Epithelial cell of esophagus (primary cell): ENCODE measurements around the gene RC3H2.
A peak's percentile ranks its signal among the peaks of the same experiment; 100 is the strongest.
"Not testable (repeated sequence)": the region's sequence is repeated elsewhere in the genome, so short reads cannot be mapped to it uniquely, and the experiment has no call there.

Experiments
- DNase-seq: peaks from one replicate; pipeline ENCODE4 v3.0.0; 2010; ENCODE audit warnings: low read depth
- H3K4me3 ChIP-seq: 2 replicates; pipeline ENCODE4 v1.5.1; 2011; ENCODE audit warnings: mild to moderate bottlenecking, low read length, control low read depth
- TF ChIP-seq, protein P1 (sequence below): IDR thresholded peaks from 2 replicates; pipeline ENCODE4 v1.5.1; 2011; ENCODE audit warnings: low read depth, mild to moderate bottlenecking, low read length, control low read depth, inconsistent platforms; ENCODE audit not compliant: insufficient read depth; ENCODE audit errors: missing control alignments

RC3H2 gene

DNA sequence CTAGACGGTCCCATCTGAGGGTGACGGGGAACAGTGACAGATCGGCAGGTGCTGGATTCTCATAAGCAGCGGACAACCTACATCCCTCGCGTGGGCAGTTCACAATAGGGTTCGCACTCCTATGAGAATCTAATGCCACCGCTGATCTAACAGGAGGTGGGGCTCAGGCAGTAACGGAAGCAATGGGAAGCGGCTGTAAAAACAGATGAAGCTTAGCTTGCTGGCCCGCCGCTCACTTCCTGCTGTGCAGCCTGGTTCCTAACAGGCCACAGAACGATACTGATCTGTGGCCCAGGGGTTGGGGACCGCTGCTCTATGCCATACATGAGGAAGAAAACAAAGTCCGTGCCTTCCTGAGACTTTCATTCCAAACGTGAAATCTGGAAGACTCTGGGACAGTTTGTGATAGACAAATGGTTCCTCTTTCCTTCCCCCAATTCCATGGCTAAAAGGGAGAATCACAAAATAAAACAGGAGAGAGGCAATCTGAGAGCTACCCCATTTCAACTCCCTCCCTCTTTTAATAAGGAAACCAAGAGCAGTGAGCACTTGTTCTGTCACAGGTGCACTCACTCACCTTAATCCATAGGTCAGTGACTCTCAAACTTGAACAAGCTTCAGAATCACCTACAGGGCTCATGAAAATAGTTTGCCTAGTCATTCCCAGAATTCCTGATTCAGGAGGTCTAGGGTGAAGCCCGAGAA, 88.8 kb downstream of the RC3H2 start:
- TF ChIP-seq, protein P1, sequence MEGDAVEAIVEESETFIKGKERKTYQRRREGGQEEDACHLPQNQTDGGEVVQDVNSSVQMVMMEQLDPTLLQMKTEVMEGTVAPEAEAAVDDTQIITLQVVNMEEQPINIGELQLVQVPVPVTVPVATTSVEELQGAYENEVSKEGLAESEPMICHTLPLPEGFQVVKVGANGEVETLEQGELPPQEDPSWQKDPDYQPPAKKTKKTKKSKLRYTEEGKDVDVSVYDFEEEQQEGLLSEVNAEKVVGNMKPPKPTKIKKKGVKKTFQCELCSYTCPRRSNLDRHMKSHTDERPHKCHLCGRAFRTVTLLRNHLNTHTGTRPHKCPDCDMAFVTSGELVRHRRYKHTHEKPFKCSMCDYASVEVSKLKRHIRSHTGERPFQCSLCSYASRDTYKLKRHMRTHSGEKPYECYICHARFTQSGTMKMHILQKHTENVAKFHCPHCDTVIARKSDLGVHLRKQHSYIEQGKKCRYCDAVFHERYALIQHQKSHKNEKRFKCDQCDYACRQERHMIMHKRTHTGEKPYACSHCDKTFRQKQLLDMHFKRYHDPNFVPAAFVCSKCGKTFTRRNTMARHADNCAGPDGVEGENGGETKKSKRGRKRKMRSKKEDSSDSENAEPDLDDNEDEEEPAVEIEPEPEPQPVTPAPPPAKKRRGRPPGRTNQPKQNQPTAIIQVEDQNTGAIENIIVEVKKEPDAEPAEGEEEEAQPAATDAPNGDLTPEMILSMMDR = no peak
- no peak for DNase-seq
- H3K4me3 ChIP-seq = no peak overlapping the region

DNA sequence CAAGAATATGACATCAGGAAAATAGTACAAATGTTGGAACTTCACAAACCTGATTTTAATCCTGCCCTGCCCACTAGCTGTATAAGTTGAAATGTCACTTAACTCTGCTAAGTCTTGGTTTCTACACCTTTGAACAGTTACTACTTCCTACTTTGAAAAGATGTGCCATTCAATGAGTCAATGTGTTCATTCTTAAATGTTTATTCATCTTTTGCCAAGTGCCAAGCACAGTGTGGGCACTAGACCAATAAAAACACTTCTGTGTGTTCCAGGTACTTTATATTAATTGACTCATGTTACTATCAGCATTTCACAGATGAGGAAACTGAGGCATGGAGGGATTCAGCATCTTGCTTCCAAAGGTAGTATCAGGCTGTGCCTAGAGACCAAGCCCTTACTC, 89.6 kb downstream of the RC3H2 start:
- DNase-seq = peak; percentile 28
- TF ChIP-seq, protein P1 = no peak
- no peak overlapping the region for H3K4me3 ChIP-seq

DNA sequence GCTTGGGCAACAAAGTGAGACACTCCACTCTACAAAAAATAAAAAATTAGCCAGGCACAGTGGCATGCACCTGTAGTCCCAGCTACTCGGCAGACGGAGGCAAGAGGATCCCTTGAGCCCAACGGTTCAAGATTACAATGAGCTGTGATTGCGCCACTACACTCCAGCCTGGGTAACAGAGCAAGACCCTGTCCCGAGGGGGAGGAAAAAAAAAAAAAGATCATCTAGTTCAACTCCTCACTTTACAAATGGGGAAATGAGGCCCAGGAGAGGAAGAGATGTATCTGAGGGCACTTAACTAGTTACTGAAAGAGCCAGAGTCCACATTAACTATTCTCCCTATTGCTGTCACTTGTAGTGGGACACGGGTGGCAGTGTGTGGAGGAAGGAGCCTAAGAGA, 90.6 kb downstream of the RC3H2 start:
- TF ChIP-seq, protein P1 = no peak
- H3K4me3 ChIP-seq = no peak overlapping the region
- no peak for DNase-seq

DNA sequence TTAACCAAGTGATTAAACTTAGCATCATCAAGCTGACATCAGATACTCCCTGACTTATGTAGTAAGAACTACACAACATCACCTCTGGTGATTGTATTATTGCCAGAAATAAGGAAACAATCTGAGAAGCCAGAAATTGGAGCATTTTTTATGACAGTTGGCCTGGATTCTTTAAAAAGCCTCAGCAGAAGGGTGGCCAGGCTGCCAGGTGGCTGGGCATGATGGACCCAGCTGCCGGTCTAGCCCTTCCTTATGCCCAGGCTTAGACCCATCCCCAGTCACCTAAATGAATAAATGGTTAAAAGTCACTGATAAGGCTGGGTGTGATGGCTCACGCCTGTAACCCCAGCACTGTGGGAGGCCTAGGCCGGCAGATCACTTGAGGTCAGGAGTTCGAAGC, 92.4 kb downstream of the RC3H2 start:
- no peak overlapping the region for H3K4me3 ChIP-seq
- TF ChIP-seq, protein P1 = no peak

DNA sequence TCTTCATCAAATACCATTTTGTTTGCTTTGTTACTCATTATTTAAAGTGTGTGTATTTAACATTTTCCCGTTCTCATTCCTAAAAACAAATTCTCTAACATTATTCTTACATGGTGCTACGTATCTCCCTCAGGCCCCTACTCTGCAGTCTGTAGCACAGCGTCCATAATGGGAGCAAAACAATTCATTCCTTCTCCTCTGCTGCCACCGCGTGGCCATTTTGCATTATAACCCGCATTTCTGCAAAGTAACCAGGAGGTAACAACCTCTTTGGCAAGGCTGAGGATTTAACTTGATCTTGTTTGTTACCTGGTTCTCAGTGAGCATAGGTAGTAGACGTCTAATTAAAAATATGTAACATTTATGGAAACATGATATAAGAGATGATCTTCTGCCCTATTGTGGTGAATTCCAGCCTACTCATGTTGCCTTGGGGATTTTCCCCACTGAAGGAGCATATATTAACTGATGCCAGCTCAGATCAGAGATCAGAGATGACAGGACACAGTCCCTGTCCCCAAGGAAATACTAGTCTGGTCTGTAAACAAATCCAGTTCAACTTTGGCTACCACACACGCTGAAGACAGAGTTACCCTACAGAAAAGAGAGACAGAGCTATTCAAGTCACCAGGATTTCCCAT, 94.7 kb downstream of the RC3H2 start:
- DNase-seq = peak; percentile 80
- no peak overlapping the region for H3K4me3 ChIP-seq
- TF ChIP-seq, protein P1 = peak; percentile 70

More for the DNA sequence above, 92.4 kb downstream of the RC3H2 start:
- no peak for DNase-seq

DNA sequence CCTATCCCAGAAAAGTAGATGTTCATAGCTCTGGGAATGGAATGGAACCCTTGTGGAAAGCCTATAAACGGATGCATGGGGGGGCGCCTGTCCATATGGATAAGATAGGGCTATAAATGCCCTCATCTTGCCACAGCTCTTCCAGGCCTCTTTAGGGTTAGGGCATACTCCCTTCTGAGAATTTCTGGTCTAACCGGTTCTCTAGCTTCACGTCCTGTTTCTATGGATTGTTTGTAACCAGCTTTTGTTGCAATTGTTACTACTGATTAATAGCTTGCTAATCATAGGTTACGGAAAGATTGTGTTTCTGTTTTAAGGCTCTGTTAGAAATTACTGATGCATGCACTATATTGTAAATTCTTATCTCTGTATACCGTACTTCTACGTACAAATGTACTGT, 95.9 kb downstream of the RC3H2 start:
- not testable (repeated sequence) for H3K4me3 ChIP-seq
- DNase-seq = peak; percentile 59

DNA sequence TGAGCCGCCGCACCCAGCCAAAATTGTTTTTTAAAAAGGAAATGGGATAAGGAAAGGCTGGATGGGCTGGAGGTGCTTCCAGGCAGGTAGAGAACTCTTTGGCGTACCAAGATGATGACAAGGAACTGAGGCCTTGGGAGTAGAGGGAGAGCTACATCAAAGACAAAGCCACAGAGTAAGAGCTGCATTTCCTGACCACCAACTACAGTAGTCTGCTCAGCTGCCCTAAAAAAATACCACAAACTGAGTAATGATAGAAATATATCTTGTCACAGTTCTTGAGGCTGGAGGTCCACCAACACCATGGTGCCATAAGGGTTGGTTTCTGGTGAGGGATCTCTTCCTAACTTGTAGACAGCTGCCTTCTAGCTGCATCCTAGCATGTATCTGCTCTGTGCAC, 97.0 kb downstream of the RC3H2 start:
- DNase-seq = no peak
- no peak overlapping the region for H3K4me3 ChIP-seq
- TF ChIP-seq, protein P1 = no peak
